ENCODE data around the gene LIME1. TPM values are rescaled to one million over a fixed set of nuclear protein-coding genes. Genes with fewer than 3 reads are reported as not detected.

The LIME1 gene
- total and polyA plus RNA-seq, 2 of the 4 experiments (the other 2 are of a cell fraction): 0.36 to 7.8 TPM

DNA sequence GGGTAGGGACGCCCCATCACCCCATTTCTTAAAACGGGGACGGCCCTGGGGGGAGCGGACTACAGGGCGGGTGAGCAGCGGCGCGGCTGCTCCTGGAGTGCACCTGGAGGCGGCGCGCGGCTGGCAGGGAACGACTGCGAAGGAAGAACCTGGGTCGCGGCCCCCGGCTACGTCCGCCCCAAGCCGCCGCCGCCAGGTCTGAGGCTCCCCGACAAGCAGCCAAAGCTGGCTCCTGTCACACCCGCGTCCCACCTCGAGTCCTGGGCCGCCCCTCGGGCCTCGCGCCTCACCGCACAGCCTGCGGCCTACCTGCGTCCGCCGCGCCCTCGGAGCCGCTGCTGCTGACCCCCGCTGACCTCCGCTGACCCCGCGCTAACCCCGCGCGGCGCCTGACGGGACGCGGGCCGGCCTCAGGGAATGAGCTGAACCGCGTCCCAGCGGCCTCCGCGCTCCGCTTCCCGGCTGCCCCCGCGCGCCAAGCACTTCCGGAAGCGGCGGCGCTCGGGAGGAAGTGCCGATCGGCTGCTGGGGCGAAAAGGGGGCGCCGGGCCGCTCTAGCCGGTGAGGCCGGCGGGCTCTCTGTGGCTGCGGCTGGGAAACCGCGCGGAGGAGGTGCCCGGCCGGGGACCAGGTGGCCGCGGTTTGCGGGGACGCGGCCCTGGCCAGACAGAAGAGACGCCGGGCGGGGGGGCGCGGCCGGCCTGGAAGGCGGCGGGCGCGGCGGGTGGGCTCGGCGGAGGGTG lies 28.7 kb upstream of the LIME1 start, which contains the start of the genes ARFRP1 and ZGPAT:
TSS of gene ARFRP1 (minus strand) at position 419 of the 743 bp plus-strand sequence. CDS start 885 bp downstream, outside the sequence.
TSS of gene ZGPAT (plus strand) at position 482 of the 743 bp plus-strand sequence. CDS start 542 bp downstream, outside the sequence.
- Histone ChIP-seq H2AK5ac (ENCODE audit: low read depth, low read length) (peak within 1 kb of the TSS; percentile 98), H2BK120ac (ENCODE audit: low read depth, low read length) (peak within 1 kb of the TSS; percentile 41; the same call in 1 of the 2 replicates), H3K9ac (ENCODE audit: low read depth, low read length) (peak within 1 kb of the TSS; percentile 79), H3K79me1 (ENCODE audit: low read depth in 1 of 2, low read length in 2 of 2) (peaks cover 18 to 73% of the 10 kb centered on the region in 2 experiments), H2AK9ac (replicated peaks; ENCODE audit: low read depth, low read length, poor library complexity) (peak within 1 kb of the TSS; percentile 98), H3K27ac (ENCODE audit: insufficient read depth, low read length) (peak within 1 kb of the TSS; percentile 82), H3K23ac (ENCODE audit: low read depth, low read length) (peak within 1 kb of the TSS; percentile 81), H3K4ac (ENCODE audit: low read depth, low read length) (peak within 1 kb of the TSS; percentile 94), H3K27me3 (ENCODE audit: control insufficient read depth, insufficient read depth, low read length) (no peaks in the 10 kb centered on the region), H3K9me3 (ENCODE audit: control insufficient read depth, insufficient read depth, low read length) (no peaks in the 10 kb centered on the region), H4K5ac (ENCODE audit: low read depth, low read length) (peak within 1 kb of the TSS; percentile 55), H3K18ac (ENCODE audit: low read depth, low read length) (no peak within 1 kb of the TSS; the same call in 1 of the 2 replicates), H3K56ac (ENCODE audit: extremely low read depth, insufficient read depth, low read length) (0 out of 2 replicates have a peak within 1 kb of the TSS, but pooled peaks have one; percentile 6), H4K20me1 (ENCODE audit: insufficient read depth, low read length) (no peaks in the 10 kb centered on the region; the same call in 1 of the 2 replicates), H3K4me3 (ENCODE audit: insufficient read depth, low read depth, low read length) (peak within 1 kb of the TSS; percentile 84), H3K4me2 (ENCODE audit: low read depth, low read length) (peak within 1 kb of the TSS; percentile 96), H4K8ac (ENCODE audit: low read depth in 2 of 2, low read length in 2 of 2) (peak within 1 kb of the TSS; percentile 69 to 93), H3K4me1 (ENCODE audit: control insufficient read depth, insufficient read depth, low read length) (peaks cover 10% of the 10 kb centered on the region), H2BK15ac (ENCODE audit: low read depth, low read length) (no peak within 1 kb of the TSS), H4K91ac (ENCODE audit: insufficient read depth, low read depth, low read length) (peak within 1 kb of the TSS; percentile 63), H3K36me3 (ENCODE audit: control insufficient read depth, insufficient read depth, low read length) (peaks cover 41% of the 10 kb centered on the region), H3K9me1 (ENCODE audit: insufficient read depth, low read length) (no peaks in the 10 kb centered on the region), H2AFZ (replicated peaks; ENCODE audit: low read length, poor library complexity) (peak within 1 kb of the TSS; percentile 98), H3K14ac (replicated peaks; ENCODE audit: low read depth, low read length) (peak within 1 kb of the TSS; percentile 92), H2BK20ac (ENCODE audit: low read depth, low read length) (no peak within 1 kb of the TSS), H2BK5ac (ENCODE audit: low read depth, low read length, poor library complexity, severe bottlenecking) (peak within 1 kb of the TSS; percentile 77)
- ChIA-PET CTCF (interaction anchor here (1.1 kb wide), 1 partner anchor 9 kb away, joined by 8 read pairs; no protein-coding TSS in a partner anchor), POLR2A (ENCODE audit: unreplicated experiment) (interaction anchor here (0.6 to 1.2 kb wide), 3 partner anchors 9 to 13 kb away, joined by 4 to 5 read pairs (median 4); no protein-coding TSS in a partner anchor)
- no TSS peak for BruUV-seq (replicated peaks)
- dilution Hi-C loops (cut with HindIII; ENCODE audit: low sequenced_read_pairs, unreplicated experiment) (no loop called here), in situ Hi-C loops (cut with MboI; ENCODE audit: low sequenced_read_pairs) (loop anchor here (10.0 kb wide), 1 partner anchor 157 kb away; the partner anchor contains the start of genes ABHD16B and TPD52L2), intact Hi-C loops (cut with micrococcal nuclease) (loop anchor here (2.0 kb wide), 1 partner anchor 157 kb away; the partner anchor contains the start of gene TPD52L2)
- WGBS, 2 experiments (ENCODE audit: extremely low coverage in 2 of 2, insufficient read length in 1 of 2): 0% methylated on average over 72 of the region's 98 CpGs; no CpG with 5 or more reads in 1 of the 2 experiments
- DNase-seq (peak; percentile 67), ATAC-seq (ENCODE audit: low read depth) (peak; percentile 96)
- TF ChIP-seq MAZ (IDR thresholded peaks at IDR 0.05; ENCODE audit: borderline replicate concordance, low read depth, low read length) (peak; percentile 53; the same call in 1 of the 2 replicates), POLR2A (IDR thresholded peaks at IDR 0.05; ENCODE audit: low read depth, low read length) (peak; percentile 57), CHD1 (IDR thresholded peaks at IDR 0.05; ENCODE audit: low read depth, low read length) (no peak), CEBPB (IDR thresholded peaks at IDR 0.05; ENCODE audit: low read depth, low read length) (no peak), SMC3 (IDR thresholded peaks at IDR 0.05; ENCODE audit: low read depth, low read length) (no peak)
- TF ChIP-seq, protein P1, sequence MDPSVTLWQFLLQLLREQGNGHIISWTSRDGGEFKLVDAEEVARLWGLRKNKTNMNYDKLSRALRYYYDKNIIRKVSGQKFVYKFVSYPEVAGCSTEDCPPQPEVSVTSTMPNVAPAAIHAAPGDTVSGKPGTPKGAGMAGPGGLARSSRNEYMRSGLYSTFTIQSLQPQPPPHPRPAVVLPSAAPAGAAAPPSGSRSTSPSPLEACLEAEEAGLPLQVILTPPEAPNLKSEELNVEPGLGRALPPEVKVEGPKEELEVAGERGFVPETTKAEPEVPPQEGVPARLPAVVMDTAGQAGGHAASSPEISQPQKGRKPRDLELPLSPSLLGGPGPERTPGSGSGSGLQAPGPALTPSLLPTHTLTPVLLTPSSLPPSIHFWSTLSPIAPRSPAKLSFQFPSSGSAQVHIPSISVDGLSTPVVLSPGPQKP (IDR thresholded peaks at IDR 0.05; ENCODE audit: borderline replicate concordance, low read depth, low read length): 0 out of 2 replicates have a peak, but pooled peaks have one; percentile 19

All from IMR-90 (cell line).